ENCODE results near the gene RAPGEF3.

The RAPGEF3 gene

GRCh38 chr12:47789712-47790489 is 31.2 kb upstream of the RAPGEF3 start:
- DNase-seq: no peak

GRCh38 chr12:47789141-47789540 is 30.5 kb upstream of the RAPGEF3 start:
- DNase-seq: no peak

- DNase-seq: no peak
Measured at GRCh38 chr12:47787596-47788319, 29.1 kb upstream of the RAPGEF3 start.

- no peak for DNase-seq
Measured at GRCh38 chr12:47786662-47787280, 28.1 kb upstream of the RAPGEF3 start.

GRCh38 chr12:47785887-47786661 is 27.4 kb upstream of the RAPGEF3 start:
- DNase-seq: no peak

GRCh38 chr12:47785036-47785886 is 26.6 kb upstream of the RAPGEF3 start:
- no peak for DNase-seq

- no peak for DNase-seq
Measured at GRCh38 chr12:47783821-47784819, 25.4 kb upstream of the RAPGEF3 start.

GRCh38 chr12:47783024-47783755 is 24.5 kb upstream of the RAPGEF3 start:
- DNase-seq: no peak

GRCh38 chr12:47782372-47782770 is 23.7 kb upstream of the RAPGEF3 start:
- DNase-seq: no peak

- no peak for DNase-seq
Measured at GRCh38 chr12:47781479-47782371, 23.0 kb upstream of the RAPGEF3 start.

GRCh38 chr12:47779943-47780504 is 21.3 kb upstream of the RAPGEF3 start:
- DNase-seq: no peak

- DNase-seq: peak; percentile 93
Measured at GRCh38 chr12:47779301-47779942, 20.7 kb upstream of the RAPGEF3 start.

- DNase-seq: no peak
Measured at GRCh38 chr12:47778881-47779280, 20.2 kb upstream of the RAPGEF3 start.

GRCh38 chr12:47777741-47778558 is 19.3 kb upstream of the RAPGEF3 start:
- DNase-seq: no peak

GRCh38 chr12:47777151-47777550 is 18.5 kb upstream of the RAPGEF3 start:
- no peak for DNase-seq

- no peak for DNase-seq
Measured at GRCh38 chr12:47776471-47777143, 17.9 kb upstream of the RAPGEF3 start.
